Natural killer cell (primary cell): ENCODE measurements around the gene RUSC1. TPM values are rescaled to one million over a fixed set of nuclear protein-coding genes. Genes with fewer than 3 reads are reported as not detected.
"Not testable (repeated sequence)": the region's sequence is repeated elsewhere in the genome, so short reads cannot be mapped to it uniquely, and the experiment has no call there.

Experiments
- ATAC-seq, 3 donors: fragments of 150-1000 bp in 2 of 3; fragments of 200-7000 bp in 1 of 3; cut with Tn5 transposase; 1 replicate in 1 of 3; 2 replicates in 2 of 3; pipeline ENCODE4 v1.10.0; 2021; ENCODE audit warnings: mild to moderate bottlenecking in 2 of 3, moderate library complexity in 2 of 3
- DNase-seq, 2 donors: peaks; one replicate each; pipeline versions ENCODE4 v3.0.0 to v3.0.0-alpha.2; 2013 to 2021; ENCODE audit warnings: mixed read lengths in 1 of 2
- H3K27ac ChIP-seq: one replicate; pipeline ENCODE4 v1.5.1; 2013; ENCODE audit warnings: mild to moderate bottlenecking, low read length
- H3K27me3 ChIP-seq: one replicate; pipeline ENCODE4 v1.6.1; 2013; ENCODE audit warnings: low read length; ENCODE audit not compliant: control insufficient read depth, insufficient read depth
- H3K36me3 ChIP-seq: one replicate; pipeline ENCODE4 v1.6.1; 2013; ENCODE audit warnings: low read length; ENCODE audit not compliant: control insufficient read depth, insufficient read depth
- H3K4me1 ChIP-seq: one replicate; pipeline ENCODE4 v1.6.1; 2013; ENCODE audit warnings: low read length; ENCODE audit not compliant: control insufficient read depth, insufficient read depth
- H3K4me3 ChIP-seq: one replicate; pipeline ENCODE4 v1.5.1; 2013; ENCODE audit warnings: low read length
- H3K9me3 ChIP-seq: one replicate; pipeline ENCODE4 v1.6.1; 2013; ENCODE audit warnings: low read length; ENCODE audit not compliant: control insufficient read depth, insufficient read depth
- H3K27ac Mint-ChIP-seq, 2 donors: one replicate each; pipeline ENCODE4 v1.8.0; 2022; ENCODE audit warnings: mild to moderate bottlenecking in 2 of 2, mixed read lengths in 2 of 2, moderate library complexity in 1 of 2
- H3K27me3 Mint-ChIP-seq, 2 donors: one replicate each; pipeline ENCODE4 v1.8.0; 2022; ENCODE audit warnings: low read depth in 2 of 2, mixed read lengths in 2 of 2
- H3K36me3 Mint-ChIP-seq: one replicate; pipeline ENCODE4 v1.8.0; 2022; ENCODE audit warnings: mixed read lengths
- H3K4me1 Mint-ChIP-seq, 2 donors: one replicate each; pipeline ENCODE4 v1.8.0; 2022; ENCODE audit warnings: mixed read lengths in 2 of 2
- H3K4me3 Mint-ChIP-seq: one replicate; pipeline ENCODE4 v1.8.0; 2022; ENCODE audit warnings: mild to moderate bottlenecking, moderate library complexity, mixed read lengths
- H3K9me3 Mint-ChIP-seq, 2 donors: one replicate each; pipeline ENCODE4 v1.8.0; 2022; ENCODE audit warnings: mixed read lengths in 2 of 2
- CTCF ChIP-seq: fragments of 200-600 bp; IDR thresholded peaks from one replicate; pipeline ENCODE4 v1.8.0; 2022; ENCODE audit warnings: antibody characterized with exemption
- WGBS: methylation state at CpG from one replicate; pipeline ENCODE4 v1.1.7; 2013; ENCODE audit warnings: missing lambda C conversion rate; ENCODE audit not compliant: insufficient coverage; 5-methylcytosine and 5-hydroxymethylcytosine counted together
- intact Hi-C: fragments of 100-400 bp; cut with micrococcal nuclease; formaldehyde crosslinking; loops from one replicate; pipeline ENCODE4 v1.14.2; 2022
- total RNA-seq, 4 donors: library from RNA; stranded (reverse); fragments of 120-200 nt in 1 of 4; gene quantifications; one replicate each; pipeline versions ENCODE4 v1.2.3 to v1.2.4, GENCODE V29; 2013 to 2022

Gene RUSC1
- total RNA-seq, 3 donors from 2014 or later (not counting 1 experiment from before 2014, with no cell fraction given), result 20.4 to 24.7 (median 21.5) TPM

- no peak for TF ChIP-seq CTCF
- intact Hi-C loops, result no loop called here
- peaks cover 8 to 33% of the 10 kb centered on the region in 2 donors for H3K4me1 Mint-ChIP-seq
- H3K27me3 ChIP-seq, result no peaks in the 10 kb centered on the region
- no peaks in the 10 kb centered on the region for H3K9me3 Mint-ChIP-seq
- peaks cover 6% of the 10 kb centered on the region for H3K36me3 ChIP-seq
- DNase-seq (peak in 1 of 2 donors; percentile 38), ATAC-seq (no peak)
- no peaks in the 10 kb centered on the region for H3K27me3 Mint-ChIP-seq
- peaks cover 29% of the 10 kb centered on the region for H3K4me1 ChIP-seq
- no peaks in the 10 kb centered on the region for H3K36me3 Mint-ChIP-seq
- WGBS, result 93% methylated on average over 5 of the region's 6 CpGs
- H3K4me3 ChIP-seq, result no peak overlapping the region
- peak overlapping the region; percentile 67 for H3K4me3 Mint-ChIP-seq
- no peaks in the 10 kb centered on the region for H3K9me3 ChIP-seq
- H3K27ac ChIP-seq, result no peak overlapping the region
- peak overlapping the region; percentile 31 to 74 for H3K27ac Mint-ChIP-seq
Measured at GRCh38 chr1:155326020-155326526, 5.4 kb downstream of the RUSC1 start.

- Histone ChIP-seq H3K4me1 (peaks cover 23% of the 10 kb centered on the region), H3K9me3 (no peaks in the 10 kb centered on the region), H3K27ac (no peak overlapping the region), H3K36me3 (peaks cover 8% of the 10 kb centered on the region), H3K4me3 (no peak overlapping the region), H3K27me3 (no peaks in the 10 kb centered on the region)
- intact Hi-C loops, result no loop called here
- Mint-ChIP-seq H3K27ac (peak overlapping the region; percentile 31 to 74), H3K4me3 (peak overlapping the region; percentile 42), H3K36me3 (no peaks in the 10 kb centered on the region), H3K9me3 (no peaks in the 10 kb centered on the region), H3K4me1 (peaks cover 7 to 27% of the 10 kb centered on the region in 2 donors), H3K27me3 (no peaks in the 10 kb centered on the region)
- no peak for TF ChIP-seq CTCF
- ATAC-seq (no peak), DNase-seq (no peak)
- WGBS, result 97% methylated on average over 7 of the region's 7 CpGs
Measured at GRCh38 chr1:155326631-155327037, 5.9 kb downstream of the RUSC1 start.

DNA sequence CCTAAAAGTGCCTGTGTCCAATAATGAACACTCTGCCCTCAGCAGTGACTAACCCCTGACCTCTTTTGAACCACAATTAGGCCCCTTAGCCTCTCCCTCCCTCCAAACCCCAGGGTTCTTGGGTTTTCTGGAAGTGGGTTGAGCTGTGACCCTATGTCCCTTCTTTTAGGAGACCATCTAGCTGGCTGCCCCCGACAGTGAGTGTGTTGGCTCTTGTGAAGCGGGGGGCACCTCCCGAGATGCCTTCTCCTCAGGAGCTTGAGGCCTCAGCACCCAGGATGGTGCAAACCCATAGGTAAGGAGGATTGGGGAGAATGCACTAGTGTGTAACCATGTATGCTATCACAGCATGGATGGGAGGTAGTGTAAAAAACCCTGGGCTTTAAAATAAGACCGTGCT lies 7.3 kb downstream of the RUSC1 start:
- WGBS, result 93% methylated on average over 4 of the region's 4 CpGs
- DNase-seq (no peak), ATAC-seq (no peak)
- intact Hi-C loops, result no loop called here
- Histone ChIP-seq H3K9me3 (no peaks in the 10 kb centered on the region), H3K4me3 (no peak overlapping the region), H3K36me3 (peaks cover 8% of the 10 kb centered on the region), H3K4me1 (peaks cover 12% of the 10 kb centered on the region), H3K27ac (no peak overlapping the region), H3K27me3 (no peaks in the 10 kb centered on the region)
- TF ChIP-seq CTCF, result no peak
- no peaks in the 10 kb centered on the region for H3K27me3 Mint-ChIP-seq
- H3K4me3 Mint-ChIP-seq, result no peak overlapping the region
- H3K9me3 Mint-ChIP-seq, result no peaks in the 10 kb centered on the region
- H3K27ac Mint-ChIP-seq, result no peak overlapping the region
- peaks cover 7 to 24% of the 10 kb centered on the region in 2 donors for H3K4me1 Mint-ChIP-seq
- no peaks in the 10 kb centered on the region for H3K36me3 Mint-ChIP-seq

DNA sequence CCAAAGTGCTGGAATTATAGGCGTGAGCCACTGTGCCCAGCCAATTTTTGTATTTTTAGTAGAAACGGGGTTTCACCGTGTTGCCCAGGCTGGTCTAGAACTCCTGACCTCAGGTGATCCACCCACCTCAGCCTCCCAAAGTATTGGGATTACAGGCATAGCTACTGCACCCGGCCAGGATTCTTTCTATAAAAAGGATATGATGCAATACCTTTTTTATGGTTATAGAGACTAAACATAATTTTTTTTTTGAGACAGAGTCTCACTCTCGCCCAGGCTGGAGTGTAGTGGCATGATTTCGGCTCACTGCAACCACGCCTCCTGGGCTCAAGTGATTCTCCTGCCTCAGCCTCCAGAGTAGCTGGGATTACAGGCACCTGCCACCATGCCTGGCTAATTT lies 8.2 kb downstream of the RUSC1 start:
- peaks cover 11% of the 10 kb centered on the region for H3K36me3 ChIP-seq
- not testable (repeated sequence) for H3K27ac Mint-ChIP-seq, H3K36me3 Mint-ChIP-seq

More for the DNA sequence above, 8.2 kb downstream of the RUSC1 start:
- H3K27me3 ChIP-seq, H3K9me3 ChIP-seq, H3K4me3 Mint-ChIP-seq, H3K9me3 Mint-ChIP-seq, H3K4me3 ChIP-seq, ATAC-seq, intact Hi-C loops, H3K27me3 Mint-ChIP-seq, H3K27ac ChIP-seq, DNase-seq: not testable (repeated sequence)
- peaks cover 12% of the 10 kb centered on the region for H3K4me1 ChIP-seq
- 95% methylated on average over 6 of the region's 7 CpGs for WGBS
- H3K4me1 Mint-ChIP-seq, result peaks cover 7 to 24% of the 10 kb centered on the region in 2 donors
